Activated naive CD8-positive, alpha-beta T cell (primary cell): ENCODE measurements around the gene CCDC88C.
"Not testable (repeated sequence)": the region's sequence is repeated elsewhere in the genome, so short reads cannot be mapped to it uniquely, and the experiment has no call there.

ENCODE experiments used
- H3K27ac Mint-ChIP-seq: one replicate; pipeline ENCODE4 v1.8.0; 2021; ENCODE audit warnings: mixed read lengths
- H3K27me3 Mint-ChIP-seq: one replicate; pipeline ENCODE4 v1.8.0; 2021; ENCODE audit warnings: mixed read lengths
- H3K36me3 Mint-ChIP-seq: one replicate; pipeline ENCODE4 v1.8.0; 2021; ENCODE audit warnings: mixed read lengths
- H3K4me1 Mint-ChIP-seq: one replicate; pipeline ENCODE4 v1.8.0; 2021; ENCODE audit warnings: low read depth, mixed read lengths
- H3K4me3 Mint-ChIP-seq: one replicate; pipeline ENCODE4 v1.8.0; 2021; ENCODE audit warnings: mild to moderate bottlenecking, mixed read lengths
- H3K9me3 Mint-ChIP-seq: one replicate; pipeline ENCODE4 v1.8.0; 2021; ENCODE audit warnings: low read depth, mixed read lengths

The CCDC88C gene

DNA sequence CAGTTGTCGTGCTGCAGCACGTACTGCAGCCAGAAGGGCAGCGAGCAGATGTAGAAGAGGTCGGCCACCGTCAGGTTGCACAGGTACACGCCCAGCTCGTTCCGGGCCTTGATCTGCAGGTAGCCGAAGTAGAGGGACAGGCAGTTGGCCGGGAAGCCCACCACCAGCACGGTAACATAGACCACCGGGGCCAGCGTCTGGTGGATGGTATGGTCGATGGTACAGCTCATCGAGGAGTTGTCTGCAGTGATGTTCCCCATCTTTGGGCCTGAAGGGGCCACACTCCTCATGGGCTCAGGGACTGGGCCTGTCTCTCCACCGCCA, 182.9 kb downstream of the CCDC88C start:
- H3K4me1 Mint-ChIP-seq, result peaks cover 60% of the 10 kb centered on the region
- no peaks in the 10 kb centered on the region for H3K27me3 Mint-ChIP-seq
- H3K4me3 Mint-ChIP-seq, result no peak overlapping the region
- H3K9me3 Mint-ChIP-seq, result no peaks in the 10 kb centered on the region
- no peak overlapping the region for H3K27ac Mint-ChIP-seq
- peaks cover 11% of the 10 kb centered on the region for H3K36me3 Mint-ChIP-seq

GRCh38 chr14:91233936-91234790, 183.5 kb downstream of the CCDC88C start:
- Mint-ChIP-seq H3K27me3 (no peaks in the 10 kb centered on the region), H3K4me1 (peaks cover 60% of the 10 kb centered on the region), H3K4me3 (no peak overlapping the region), H3K36me3 (peaks cover 12% of the 10 kb centered on the region), H3K27ac (no peak overlapping the region), H3K9me3 (no peaks in the 10 kb centered on the region)

DNA sequence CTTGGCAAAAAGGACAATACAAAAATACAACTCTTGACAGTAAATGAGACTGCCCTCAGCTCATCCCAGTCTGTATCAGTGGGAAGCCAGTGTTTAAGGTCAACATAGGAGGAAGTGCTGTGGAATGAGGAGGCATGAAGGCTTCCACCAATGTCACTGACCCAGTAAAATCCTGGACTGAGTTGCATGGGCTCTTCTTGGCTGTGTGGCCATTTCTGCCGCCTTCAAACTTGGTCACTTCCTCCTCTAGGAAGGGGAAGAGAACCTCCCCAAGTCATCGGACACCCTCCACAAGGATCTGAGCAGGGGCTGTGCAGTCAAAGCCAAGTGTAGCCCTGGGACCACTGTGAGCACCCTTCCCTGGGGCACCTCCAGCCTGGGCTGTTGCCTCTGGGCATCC, 185.0 kb downstream of the CCDC88C start:
- Mint-ChIP-seq H3K27me3 (no peaks in the 10 kb centered on the region), H3K36me3 (peaks cover 10% of the 10 kb centered on the region), H3K9me3 (no peaks in the 10 kb centered on the region), H3K27ac (peak overlapping the region; percentile 99), H3K4me1 (peaks cover 60% of the 10 kb centered on the region), H3K4me3 (peak overlapping the region; percentile 35)

DNA sequence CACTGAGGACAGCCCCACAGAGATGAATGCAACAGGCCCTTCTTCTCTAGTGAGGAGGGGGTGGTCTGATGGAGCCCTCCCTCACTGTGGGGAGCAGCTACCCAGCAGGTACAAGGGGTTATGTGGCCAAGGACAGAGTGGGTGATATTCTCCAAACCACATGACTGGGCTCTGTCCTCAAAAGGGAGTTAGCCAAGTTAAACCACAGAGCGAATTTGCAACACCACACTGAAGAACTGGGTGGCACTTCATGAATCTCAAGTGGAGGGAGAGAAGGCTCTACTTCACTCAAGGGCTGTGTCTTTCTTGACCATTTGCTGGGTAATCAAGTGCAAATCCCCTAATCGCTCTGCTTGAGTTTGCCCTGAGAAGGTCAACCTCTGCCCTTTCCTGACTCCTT, 185.6 kb downstream of the CCDC88C start:
- Mint-ChIP-seq H3K27ac (peak overlapping the region; percentile 99), H3K4me1 (peaks cover 62% of the 10 kb centered on the region), H3K9me3 (no peaks in the 10 kb centered on the region), H3K36me3 (peaks cover 10% of the 10 kb centered on the region), H3K27me3 (no peaks in the 10 kb centered on the region), H3K4me3 (peak overlapping the region; percentile 35)

DNA sequence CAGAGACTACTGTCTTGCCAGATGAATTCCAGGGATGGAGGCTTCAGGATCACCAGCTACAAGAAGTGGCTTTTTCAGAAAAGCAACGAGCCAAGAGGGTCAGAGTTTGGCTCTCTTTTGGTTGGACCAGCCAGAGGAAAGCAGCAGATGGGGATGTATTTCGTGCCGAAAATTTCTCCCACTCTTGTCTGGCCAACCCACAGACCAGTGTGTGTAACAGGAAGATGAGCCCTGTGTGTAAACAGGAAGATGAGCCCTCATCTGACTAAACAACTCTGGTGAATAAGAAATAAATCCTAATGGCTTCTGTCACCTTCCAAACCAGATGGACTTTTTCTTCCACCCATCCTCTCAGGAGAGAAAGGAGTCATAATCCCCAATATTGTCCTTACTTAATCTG, 186.2 kb downstream of the CCDC88C start:
- Mint-ChIP-seq H3K9me3 (no peaks in the 10 kb centered on the region), H3K27me3 (no peaks in the 10 kb centered on the region), H3K4me3 (peak overlapping the region; percentile 82), H3K4me1 (peaks cover 67% of the 10 kb centered on the region), H3K36me3 (peaks cover 10% of the 10 kb centered on the region), H3K27ac (peak overlapping the region; percentile 99)

- H3K36me3 Mint-ChIP-seq, result peaks cover 12% of the 10 kb centered on the region
- H3K27ac Mint-ChIP-seq, result peak overlapping the region; percentile 99
- H3K4me3 Mint-ChIP-seq, result peak overlapping the region; percentile 82
- H3K27me3 Mint-ChIP-seq, result no peaks in the 10 kb centered on the region
- peaks cover 75% of the 10 kb centered on the region for H3K4me1 Mint-ChIP-seq
- no peaks in the 10 kb centered on the region for H3K9me3 Mint-ChIP-seq
Measured at GRCh38 chr14:91230397-91231035, 187.1 kb downstream of the CCDC88C start.

DNA sequence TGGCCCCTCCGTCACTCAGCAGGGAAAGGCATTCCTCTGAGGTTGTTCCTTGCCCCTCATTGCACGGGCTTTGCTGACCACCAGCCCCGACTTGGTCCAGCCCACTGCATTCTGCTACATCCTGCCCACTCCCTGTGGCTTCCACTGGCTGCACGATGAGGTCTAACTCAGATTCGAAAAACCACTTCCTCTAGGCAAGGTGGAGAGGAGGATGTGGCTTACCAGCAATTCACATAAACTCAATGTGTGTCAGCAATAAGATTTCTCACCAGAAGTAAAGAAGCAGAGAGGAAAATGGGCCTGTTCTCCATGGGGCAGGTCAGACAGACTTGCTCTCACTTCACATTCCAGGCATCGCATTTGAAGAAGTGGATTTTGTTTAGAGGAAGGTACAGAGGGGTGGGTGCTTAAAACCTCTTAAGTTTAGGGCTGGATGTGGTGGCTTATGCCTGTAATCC, 187.8 kb downstream of the CCDC88C start:
- Mint-ChIP-seq H3K4me1 (peaks cover 83% of the 10 kb centered on the region), H3K9me3 (no peaks in the 10 kb centered on the region), H3K4me3 (peak overlapping the region; percentile 82), H3K27me3 (no peaks in the 10 kb centered on the region), H3K27ac (peak overlapping the region; percentile 99), H3K36me3 (peaks cover 13% of the 10 kb centered on the region)

DNA sequence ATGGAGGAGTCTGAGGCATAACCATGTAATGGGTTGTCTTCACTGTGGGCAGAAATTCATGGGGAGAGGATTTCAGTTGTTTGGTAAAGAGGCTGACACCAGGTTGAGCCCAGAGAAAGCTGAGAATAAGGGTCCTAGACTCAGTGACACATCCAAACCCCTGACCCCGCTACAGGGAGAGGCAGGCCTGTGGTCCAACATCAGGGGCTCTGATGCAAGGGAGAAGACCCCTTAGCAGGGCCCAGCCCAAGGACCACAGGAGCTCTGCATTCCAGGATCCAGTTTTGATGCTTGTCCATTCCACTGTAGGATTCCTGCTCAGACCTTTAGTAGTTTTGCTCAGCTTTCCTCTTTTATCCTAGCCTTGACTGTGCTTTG, 188.6 kb downstream of the CCDC88C start:
- H3K36me3 Mint-ChIP-seq, result peaks cover 13% of the 10 kb centered on the region
- H3K4me1 Mint-ChIP-seq, result peaks cover 85% of the 10 kb centered on the region
- H3K9me3 Mint-ChIP-seq, result no peaks in the 10 kb centered on the region
- no peaks in the 10 kb centered on the region for H3K27me3 Mint-ChIP-seq
- H3K4me3 Mint-ChIP-seq, result peak overlapping the region; percentile 82
- peak overlapping the region; percentile 99 for H3K27ac Mint-ChIP-seq

DNA sequence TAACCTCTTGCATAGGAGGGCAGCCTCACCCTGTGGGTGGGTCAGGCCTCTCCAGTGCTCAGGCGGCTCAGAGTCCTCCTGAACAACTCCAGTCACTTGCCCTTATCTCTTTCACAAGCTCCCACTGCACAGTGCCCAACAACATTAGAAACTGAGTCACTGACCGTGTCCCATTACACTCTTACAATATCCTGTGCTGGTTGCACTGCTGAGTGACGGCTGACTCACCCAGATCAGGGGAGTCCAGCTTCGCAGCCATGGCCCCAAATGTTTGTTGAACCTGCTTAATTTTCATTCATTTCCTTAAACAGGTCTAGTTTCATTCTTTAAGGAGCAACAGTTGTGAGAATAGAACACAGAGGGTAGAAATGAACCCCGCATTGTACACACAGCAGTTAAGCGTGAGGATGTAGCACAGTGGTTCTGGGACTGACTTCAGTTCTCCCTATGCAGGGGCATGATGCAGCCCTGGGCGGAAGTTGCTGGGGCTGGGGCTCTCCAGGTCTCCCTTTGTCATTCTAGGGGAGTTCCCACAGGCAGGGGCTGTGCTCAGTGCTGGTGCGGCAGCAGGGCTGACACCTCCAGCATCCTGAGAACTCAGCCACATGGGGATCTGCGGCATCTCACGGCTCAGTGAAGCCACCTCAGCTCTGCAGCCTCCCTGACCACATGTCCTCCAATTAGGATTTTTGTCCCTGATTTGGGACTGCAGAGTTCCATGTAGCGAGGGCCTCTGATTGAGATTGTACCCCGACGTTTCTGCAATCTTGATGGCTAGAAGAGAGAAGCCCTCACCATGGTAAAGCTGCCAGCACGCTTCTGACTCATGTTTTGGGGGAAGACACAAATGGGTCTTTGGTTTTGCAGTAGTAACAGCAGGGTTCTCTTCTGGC, 189.3 kb downstream of the CCDC88C start:
- peaks cover 89% of the 10 kb centered on the region for H3K4me1 Mint-ChIP-seq
- H3K27me3 Mint-ChIP-seq, result no peaks in the 10 kb centered on the region
- H3K4me3 Mint-ChIP-seq, result peak overlapping the region; percentile 82
- H3K9me3 Mint-ChIP-seq, result no peaks in the 10 kb centered on the region
- peak overlapping the region; percentile 99 for H3K27ac Mint-ChIP-seq
- H3K36me3 Mint-ChIP-seq, result peaks cover 14% of the 10 kb centered on the region

- H3K27ac Mint-ChIP-seq, result peak overlapping the region; percentile 99
- H3K4me3 Mint-ChIP-seq, result peak overlapping the region; percentile 82
- peaks cover 95% of the 10 kb centered on the region for H3K4me1 Mint-ChIP-seq
- peaks cover 23% of the 10 kb centered on the region for H3K36me3 Mint-ChIP-seq
- peaks cover 5% of the 10 kb centered on the region for H3K9me3 Mint-ChIP-seq
- H3K27me3 Mint-ChIP-seq, result no peaks in the 10 kb centered on the region
Measured at GRCh38 chr14:91227183-91227628, 190.4 kb downstream of the CCDC88C start.

DNA sequence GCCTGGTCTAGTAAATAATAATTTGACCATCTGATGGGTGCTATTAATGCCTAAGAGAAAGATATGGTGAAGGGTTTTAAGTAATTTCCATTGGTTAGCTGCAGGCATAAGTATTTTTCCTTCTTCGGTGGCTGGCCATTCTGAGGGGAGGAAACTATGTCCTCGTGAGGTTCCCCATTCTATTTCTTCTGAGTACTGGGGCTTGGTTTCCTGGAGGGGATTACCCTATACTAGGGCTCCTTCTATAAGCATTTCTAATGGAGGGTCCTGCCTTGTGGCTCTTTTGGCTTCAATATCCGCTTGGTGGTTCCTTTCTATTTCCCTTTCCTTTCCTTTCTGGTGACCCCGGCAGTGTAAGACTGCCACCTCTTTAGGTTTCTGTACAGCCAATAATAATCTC, 191.3 kb downstream of the CCDC88C start:
- peaks cover 92% of the 10 kb centered on the region for H3K4me1 Mint-ChIP-seq
- peaks cover 25% of the 10 kb centered on the region for H3K36me3 Mint-ChIP-seq
- H3K27me3 Mint-ChIP-seq, H3K9me3 Mint-ChIP-seq: not testable (repeated sequence)
- peak overlapping the region; percentile 99 for H3K27ac Mint-ChIP-seq
- peak overlapping the region; percentile 82 for H3K4me3 Mint-ChIP-seq

- Mint-ChIP-seq H3K4me1 (peaks cover 87% of the 10 kb centered on the region), H3K9me3 (peaks cover 5% of the 10 kb centered on the region), H3K4me3 (peak overlapping the region; percentile 20), H3K27me3 (no peaks in the 10 kb centered on the region), H3K36me3 (peaks cover 24% of the 10 kb centered on the region), H3K27ac (peak overlapping the region; percentile 99)
Measured at GRCh38 chr14:91225025-91225424, 192.6 kb downstream of the CCDC88C start.

- Mint-ChIP-seq H3K4me3 (peak overlapping the region; percentile 40), H3K27ac (peak overlapping the region; percentile 93), H3K36me3 (peaks cover 21% of the 10 kb centered on the region), H3K9me3 (peaks cover 5% of the 10 kb centered on the region), H3K4me1 (peaks cover 70% of the 10 kb centered on the region), H3K27me3 (no peaks in the 10 kb centered on the region)
Measured at GRCh38 chr14:91223028-91223783, 194.4 kb downstream of the CCDC88C start.
